NCI-H1694 treated with DMSO at 0.1 percent for 48 hours (cell line): ENCODE measurements around the gene KIAA0930.
A peak's percentile ranks its signal among the peaks of the same experiment; 100 is the strongest.

Source experiments
- DNase-seq: peaks from one replicate; lab custom pipeline; 2025; lab: John Stamatoyannopoulos, UW

Gene KIAA0930

DNA sequence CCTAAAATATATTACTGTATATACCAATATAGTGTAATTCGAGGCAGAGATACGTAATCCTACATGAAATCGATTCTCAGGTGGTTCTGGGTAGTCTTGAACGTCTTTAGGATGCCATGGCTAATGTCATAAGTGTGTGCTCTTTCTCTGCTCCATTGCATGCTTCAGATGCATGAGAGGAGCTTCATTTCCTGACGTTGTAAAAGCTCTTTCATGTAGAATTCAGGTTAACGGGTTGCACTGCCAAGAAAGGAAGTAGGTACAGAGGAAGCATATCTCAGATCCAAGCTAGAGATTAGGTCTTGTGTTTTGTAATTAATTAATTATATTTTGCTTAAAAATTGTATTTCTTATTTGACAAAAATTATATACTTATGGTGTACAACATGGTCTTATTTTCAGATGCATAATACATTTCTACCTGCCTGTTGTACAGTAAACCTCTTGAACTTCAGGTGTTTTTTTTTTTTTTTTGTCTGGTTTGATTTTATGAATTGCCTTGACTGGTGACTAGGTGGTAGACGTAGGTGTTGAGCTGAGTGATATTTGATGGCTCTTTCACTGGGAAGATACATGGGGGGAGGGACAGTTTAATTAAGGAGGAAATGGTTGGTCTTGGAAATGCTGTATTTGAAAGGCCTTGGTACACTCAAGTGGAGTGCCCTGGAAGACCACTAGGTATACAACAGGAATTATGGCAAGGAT lies 67.7 kb downstream of the KIAA0930 start:
- DNase-seq, result no peak

DNA sequence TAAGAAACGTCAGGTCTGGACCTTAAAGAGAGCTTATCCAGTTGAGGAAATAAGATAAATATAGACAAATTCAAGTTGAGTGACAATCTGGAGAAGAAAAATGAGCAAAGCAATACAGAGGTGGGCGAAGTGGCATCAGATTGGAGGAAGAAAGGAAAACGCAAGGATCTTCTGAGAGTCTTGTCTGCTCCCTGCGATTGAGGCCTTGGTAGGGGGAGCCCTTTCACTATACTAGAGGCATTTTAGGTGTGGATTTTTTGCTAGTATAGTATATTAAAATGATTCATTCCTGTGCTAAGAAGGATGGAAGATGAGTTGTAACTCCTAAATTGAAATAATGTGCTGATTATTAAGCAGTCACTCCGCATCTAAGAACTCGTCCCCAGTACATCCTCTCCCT lies 68.9 kb downstream of the KIAA0930 start:
- DNase-seq, result no peak

DNA sequence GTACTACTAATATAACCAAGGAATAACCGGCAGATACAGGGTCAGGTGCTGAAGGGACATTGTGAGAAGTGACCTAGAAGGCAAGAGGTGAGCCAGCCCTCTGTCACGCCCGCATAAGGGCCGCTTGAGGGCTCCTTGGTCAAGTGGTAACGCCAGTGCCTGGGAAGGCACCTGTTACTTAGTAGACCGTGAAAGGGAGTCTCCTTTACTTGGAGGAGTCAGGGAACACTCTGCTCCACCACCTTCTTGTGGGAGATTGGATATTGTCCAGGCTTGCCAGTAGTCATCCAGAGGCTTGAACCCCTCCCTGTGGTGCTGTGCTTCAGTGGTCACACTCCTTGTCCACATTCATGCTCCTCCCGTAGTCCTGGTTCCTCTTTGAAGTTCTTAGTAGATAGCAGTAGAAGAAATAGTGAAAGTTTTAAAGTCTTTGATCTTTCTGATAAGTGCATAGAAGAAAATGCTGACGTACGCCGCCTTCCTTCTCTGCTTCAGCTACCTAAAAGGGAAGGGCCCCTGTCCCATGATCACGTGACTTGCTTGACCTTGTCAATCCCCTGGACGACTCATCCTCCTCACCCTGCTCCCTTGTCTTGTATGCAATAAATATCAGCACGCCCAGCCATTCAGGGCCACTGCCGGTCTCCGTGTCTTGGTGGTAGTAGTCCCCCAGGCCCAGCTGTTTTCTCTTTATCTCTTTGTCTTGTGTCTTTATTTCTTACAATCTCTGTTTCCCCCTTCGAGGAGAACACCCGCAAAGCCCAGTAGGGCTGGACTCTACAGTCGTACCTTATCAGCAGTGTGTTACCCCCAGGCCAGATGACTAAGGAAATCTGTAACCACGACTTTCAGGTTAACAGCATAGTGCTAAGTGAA lies 70.9 kb downstream of the KIAA0930 start:
- no peak for DNase-seq

DNA sequence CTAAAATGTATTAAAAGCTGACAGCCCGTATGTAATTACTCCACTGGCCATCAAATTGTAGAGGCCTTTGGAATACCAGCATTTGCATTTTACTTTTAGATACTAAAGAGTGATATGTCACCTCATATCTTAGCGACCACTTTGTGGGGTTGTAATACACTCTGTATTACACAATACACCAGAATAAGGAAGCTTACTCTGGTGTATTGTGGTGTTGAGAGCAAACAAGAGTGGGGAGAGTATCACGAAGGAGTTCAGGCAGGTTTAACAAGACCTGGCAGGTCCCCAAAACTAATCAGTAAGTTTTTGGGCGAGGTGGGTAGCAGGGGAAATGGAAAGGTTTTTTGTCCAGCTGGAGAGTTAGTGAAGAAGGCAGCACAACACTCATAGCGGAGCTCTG lies 73.8 kb downstream of the KIAA0930 start:
- DNase-seq, result no peak

DNA sequence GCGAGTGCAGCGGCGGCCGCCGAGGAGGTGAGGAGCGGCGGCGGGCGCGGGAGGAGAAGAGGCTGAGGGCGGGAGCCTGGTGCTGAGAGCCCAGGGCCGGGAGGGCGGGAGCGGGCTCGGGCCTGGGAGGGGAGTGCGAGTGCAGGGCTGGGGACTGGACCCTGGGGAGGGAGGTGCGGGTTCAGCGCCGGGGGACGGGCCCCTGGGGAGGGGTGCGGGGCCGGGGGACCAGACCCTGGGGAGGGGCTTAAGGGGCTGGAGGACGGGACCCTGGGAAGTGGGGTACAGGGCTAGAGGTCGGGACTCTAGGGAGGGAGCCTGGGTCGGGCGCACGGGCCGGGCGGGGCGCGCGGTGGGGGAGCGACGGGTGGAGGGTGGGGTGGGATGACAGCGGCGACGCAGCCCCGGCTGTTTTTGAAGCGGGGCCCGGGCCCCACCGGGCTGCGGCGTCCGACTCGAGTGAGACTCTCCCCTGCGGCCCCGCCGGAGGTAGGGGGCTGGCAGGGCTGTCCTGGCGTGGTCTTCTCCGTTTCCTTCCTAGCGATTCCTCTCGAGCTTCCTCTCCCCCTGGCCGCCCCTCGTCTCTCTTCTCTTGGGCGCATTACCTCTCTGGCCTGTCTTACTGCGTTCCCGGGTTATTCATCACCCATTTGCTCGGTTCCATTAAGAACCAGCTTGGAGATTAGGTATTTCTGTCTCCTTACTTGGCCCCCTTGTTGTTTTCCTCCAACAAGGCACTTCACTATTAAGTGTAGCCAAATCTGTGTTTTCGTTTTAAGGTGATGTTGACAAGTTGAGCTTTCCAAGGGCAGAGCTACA lies 76.2 kb downstream of the KIAA0930 start:
- no peak for DNase-seq

DNA sequence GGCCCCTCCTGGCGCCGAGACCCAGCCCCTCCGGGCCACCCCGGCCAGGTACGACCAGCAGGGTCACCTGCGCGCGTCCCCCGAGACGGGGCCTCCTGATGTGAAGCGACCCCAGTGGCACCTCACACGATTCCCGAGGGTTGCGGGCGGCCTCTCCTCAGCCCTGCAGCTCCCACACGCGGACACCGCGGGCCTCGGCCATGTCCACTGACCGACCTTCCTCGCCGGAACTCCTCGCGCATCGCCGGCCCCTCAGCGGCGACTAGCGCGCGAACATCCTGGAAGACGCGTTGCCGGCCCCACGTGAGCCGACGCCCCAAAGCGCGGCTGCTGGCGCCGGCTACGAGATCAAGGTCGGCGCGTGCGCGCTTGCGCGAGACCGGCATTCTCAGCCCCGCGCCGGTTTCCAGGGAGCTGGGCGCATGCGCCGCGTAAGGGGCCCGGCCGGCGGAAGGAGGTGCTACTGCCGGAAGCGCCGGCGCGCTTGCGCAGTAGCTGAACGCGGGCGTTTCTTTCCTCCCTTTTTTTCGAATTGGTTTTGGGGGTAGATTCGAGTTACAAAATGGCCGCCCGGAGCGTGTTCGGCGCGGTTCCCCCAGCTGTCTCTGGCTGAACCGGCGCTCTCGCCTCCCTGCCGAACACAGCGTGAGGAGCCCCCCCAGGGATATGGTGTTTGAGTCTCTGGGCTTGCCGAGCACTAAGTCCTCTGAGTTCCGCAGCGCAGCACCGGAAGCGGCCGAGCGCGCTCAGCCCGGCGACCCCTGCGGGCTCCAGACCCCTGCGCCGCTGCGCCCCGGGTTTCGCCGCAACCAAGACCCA lies 77.0 kb downstream of the KIAA0930 start, which contains the start of gene NUP50:
TSS of gene NUP50 (plus strand) at position 475 of the 819 bp plus-strand sequence. CDS start 4,253 bp downstream, outside the sequence.
- DNase-seq, result peak; percentile 95

DNA sequence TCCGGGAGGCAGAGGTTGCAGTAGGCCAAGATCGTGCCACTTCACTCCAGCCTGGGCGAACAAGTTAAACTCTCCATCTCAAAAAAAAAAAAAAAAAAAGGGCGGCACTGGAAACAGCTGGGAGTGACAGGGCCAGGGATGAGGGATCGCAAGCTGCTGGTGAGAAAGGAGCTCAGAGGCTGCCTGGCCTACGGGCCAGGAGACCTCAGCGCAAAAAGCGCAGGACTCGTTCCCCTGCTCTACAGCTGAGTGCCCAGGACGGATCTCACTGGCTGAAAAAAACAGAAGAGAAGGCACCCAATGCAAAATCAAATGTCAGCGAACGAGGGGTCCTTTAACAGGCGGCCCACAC lies 77.6 kb downstream of the KIAA0930 start:
- DNase-seq, result no peak

DNA sequence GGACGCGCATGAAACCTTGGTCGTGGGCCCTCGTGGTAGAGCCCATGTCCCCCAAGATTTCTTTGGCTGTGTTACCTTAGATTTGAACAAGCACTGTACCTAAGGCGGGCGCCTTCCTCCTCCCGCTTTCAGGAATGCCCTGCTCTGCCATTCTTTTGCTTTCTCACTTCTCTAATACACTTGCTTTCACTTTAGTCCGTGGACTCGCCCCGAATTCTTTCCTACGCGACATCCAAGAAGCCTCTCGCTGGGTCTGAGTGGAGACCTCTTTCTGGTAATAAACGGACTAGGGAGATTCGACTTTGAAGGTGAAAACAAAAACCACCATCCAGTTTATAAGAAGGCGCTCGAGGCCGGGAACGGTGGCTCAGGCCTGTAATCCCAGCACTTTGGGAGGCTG lies 78.2 kb downstream of the KIAA0930 start:
- no peak for DNase-seq

DNA sequence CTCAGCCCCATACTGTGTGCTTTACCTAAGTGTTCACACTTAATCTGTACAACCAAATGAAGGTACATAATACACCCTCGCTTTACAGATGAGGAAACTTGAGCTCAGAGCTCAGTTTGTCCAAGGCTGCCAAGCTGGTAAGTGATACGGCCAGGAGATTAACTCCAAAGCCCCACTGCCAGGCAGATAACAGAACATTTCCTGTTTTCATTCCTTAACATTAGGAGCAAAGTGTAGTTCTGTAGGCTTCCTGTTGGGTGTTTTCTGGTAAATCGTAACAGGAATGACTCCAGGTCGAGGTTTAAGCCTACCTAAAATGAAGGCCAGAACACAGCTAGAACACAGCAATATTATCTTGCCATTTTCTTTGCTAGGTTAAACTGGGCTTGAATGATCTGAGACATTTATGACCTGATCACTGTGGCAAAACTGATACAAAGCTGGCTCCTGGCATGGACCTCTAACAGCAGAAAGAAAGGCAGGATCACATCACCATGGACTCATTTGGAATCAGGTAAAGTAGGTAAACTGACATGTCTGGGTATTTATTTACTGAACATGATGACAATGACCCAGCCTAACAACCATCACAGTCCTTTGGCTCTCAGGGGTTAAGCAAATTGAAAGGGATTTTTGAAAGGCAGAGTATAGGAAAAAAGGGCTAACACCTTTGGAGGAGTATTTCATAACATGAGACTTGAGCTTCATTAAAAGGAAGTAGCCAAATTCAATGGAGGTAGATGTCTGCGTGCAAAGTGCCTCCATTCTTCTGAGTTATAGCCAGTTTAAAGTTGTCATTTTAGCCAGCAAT lies 80.8 kb downstream of the KIAA0930 start:
- DNase-seq, result no peak

DNA sequence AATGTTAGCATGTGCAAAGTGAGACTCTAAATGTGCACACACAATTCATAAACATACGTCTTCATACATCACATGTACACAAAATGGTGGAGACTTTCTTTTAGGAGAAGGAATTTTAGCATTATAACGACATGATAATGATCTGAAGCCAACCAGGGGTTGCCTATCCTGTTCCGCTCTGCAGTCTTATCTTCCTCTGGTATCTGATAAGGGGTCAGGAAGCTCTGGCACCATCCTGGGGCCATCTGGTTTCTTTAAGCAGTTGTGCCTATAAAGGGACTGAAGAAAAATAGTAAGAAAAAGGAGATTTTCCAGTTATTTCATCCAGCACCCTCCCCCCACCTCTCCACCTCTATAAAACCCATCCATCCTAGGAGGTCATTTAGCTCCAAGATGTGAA lies 82.8 kb downstream of the KIAA0930 start:
- DNase-seq, result no peak

DNA sequence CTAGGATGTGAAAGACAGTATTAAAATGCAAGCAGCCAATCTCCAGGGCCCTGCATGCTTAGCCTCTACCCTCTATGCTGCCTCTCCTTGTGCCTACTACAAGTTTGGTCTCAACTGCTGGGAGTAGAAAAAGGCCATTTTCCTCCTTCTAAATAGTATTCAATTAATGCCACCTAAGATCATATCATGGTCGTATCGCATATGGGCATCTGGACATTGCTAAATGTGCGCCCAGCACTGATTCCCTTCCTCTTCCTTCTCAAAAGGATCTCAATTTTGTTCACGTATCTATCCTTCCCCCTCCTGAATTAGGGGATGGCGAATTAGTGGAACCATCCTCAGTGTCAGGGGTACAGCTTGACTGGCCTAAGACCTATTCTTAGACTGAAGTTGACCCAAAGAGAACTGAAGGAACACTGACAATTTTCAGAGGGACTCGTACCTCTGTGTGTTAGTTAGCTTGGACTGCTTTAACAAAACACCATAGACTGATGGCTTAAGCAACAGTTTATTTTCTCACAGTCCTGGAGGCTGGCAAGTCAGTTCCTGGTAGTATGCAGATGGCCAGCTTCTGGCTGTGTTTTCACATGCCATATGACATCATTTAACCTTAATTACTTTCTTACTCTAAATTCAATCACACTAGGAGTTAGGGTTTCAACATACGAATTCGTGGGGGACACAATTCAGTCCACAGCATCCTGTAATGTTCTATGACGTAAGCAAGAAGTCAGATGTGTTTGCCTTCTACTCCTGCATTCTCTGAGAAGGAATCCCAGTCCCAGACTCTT lies 85.4 kb downstream of the KIAA0930 start:
- peak; percentile 27 for DNase-seq

DNA sequence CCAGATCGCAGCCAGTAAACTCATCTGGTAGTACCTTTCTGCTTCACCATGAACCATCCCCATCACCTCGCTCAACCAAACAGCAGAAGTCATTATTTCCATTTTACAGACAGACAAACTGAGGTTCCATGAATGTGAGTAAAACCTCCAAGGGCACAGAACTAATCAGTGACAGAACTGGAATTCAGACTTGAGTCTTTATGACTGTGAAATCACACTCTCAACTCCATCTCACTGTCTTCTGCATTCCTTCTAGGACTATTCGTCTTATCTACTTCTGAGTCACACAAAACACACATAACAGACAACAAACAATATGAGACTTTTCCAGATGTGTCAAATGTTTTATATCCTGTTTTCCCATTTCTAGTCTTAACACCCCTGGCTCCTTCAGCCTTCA lies 86.3 kb downstream of the KIAA0930 start:
- DNase-seq, result no peak

DNA sequence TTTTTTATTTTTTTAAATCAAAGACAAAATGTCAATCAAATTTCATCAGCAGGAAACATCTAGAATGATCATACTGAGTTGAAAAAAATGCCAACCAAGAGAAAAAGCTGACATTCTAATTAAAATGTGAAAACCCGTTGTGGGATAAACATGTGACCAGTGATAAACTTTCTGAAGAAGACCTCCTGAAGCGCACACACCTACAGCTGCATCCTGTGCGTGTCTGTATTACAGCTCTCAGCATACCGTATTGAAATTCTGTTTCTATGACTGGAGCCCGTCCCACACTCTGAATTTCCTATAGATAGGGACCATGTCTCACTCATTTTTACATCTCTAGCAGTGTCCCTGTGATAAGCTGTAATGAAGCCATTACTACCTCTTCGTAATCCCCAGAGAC lies 89.2 kb downstream of the KIAA0930 start:
- DNase-seq, result no peak

DNA sequence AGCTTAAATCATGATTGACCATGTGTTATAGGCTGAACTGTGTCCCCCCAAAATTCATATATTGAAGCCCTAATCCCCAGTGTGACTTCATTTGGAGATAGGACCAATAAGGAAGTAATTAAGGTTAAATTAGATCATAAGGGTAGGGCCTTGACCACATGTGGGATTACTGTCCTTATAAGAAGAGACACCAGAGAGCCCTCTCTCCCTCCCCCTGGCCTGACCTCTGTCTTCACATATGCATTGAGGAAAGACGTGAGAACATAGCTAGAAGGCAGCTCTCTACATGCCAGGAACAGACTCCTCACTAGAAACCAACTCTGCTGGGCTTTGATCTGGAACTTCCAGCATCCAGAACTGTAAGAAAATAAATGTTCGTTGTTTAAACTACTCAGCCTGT lies 90.6 kb downstream of the KIAA0930 start:
- DNase-seq, result no peak

DNA sequence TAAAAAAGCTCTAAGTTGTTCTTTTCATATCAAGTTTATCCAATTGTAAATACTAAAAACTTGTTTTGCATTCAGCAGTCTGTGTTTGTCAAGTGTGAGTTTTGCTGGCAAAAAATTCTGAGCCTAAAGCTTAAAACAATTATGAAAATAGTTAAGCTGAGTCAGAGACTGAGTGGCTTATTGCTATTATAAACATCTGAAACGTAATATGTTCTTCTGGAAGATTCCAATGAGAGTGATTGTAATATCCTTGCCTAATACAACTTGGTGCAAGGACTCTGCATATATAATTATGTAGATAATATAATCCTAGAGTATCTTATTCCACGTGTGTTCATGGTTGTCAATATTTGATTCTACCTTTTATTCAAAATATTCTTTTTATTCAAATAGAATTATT lies 91.0 kb downstream of the KIAA0930 start:
- no peak for DNase-seq

DNA sequence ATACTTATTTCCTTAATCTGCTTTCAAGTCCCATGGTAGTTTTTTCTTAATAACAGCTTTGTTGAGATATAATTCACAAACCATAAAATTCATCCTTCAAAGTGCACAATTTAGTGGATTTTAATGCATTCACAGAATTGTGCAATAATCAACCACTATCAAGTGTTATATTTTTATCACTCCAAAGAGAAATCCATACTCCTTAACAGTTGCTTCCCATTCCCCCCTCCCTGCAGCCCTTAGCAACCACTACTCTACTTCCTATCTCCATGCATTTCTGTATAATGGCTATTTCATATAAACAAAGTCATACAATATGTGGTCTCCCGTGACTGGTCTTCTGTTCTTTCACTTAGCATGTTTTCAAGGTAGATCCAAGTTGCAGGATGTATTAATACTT lies 95.8 kb downstream of the KIAA0930 start:
- no peak for DNase-seq

DNA sequence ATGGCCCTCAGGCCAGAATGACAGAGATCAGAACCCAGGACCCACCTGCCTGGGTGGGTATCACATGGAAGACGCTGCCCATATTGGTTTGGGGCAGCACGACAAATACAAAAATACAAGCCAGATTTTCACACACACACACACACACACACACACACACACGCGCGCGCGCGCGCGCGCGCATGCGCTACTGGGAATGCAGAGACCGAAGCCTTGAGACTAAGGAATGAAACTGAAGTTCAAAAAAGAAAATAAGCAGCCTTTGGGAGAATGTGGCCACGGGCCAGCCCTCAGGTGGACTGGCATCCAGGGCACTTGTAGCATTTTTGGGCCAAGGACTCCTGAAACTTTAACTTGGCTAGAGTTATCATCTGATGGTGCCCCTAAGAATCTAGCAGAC lies 98.3 kb downstream of the KIAA0930 start:
- no peak for DNase-seq
